Endothelial cell of umbilical vein (primary cell): ENCODE measurements around the gene ALOXE3.

ENCODE experiments used
- CTCF ChIP-seq, 2 donors: IDR thresholded peaks; 1 replicate in 1 of 2; 2 replicates in 1 of 2; pipeline ENCODE4 v1.5.1; 2011; ENCODE audit warnings: low read length in 2 of 2, mild to moderate bottlenecking in 2 of 2, moderate library complexity in 2 of 2, control low read depth in 1 of 2, inconsistent platforms in 1 of 2, low read depth in 1 of 2; ENCODE audit not compliant: insufficient read depth in 1 of 2; ENCODE audit errors: extremely low read depth in 1 of 2
- EZH2 ChIP-seq: IDR thresholded peaks from 2 replicates; pipeline ENCODE4 v1.6.1; 2012; ENCODE audit warnings: borderline replicate concordance, low read depth, mild to moderate bottlenecking, moderate library complexity, low read length, inconsistent platforms; ENCODE audit not compliant: severe bottlenecking

GRCh38 chr17:8101721-8102120 is 16.6 kb downstream of the ALOXE3 start:
- TF ChIP-seq CTCF (IDR thresholded peaks at IDR 0.05; ENCODE audit: extremely low read depth in 1 of 2, insufficient read depth in 1 of 2, low read depth in 1 of 2, low read length in 2 of 2) = no peak
- TF ChIP-seq EZH2 = no peak
